Activated T-cell treated with anti-CD3 and anti-CD28 coated beads for 4 hours (primary cell): ENCODE results near the gene MMS19.

Experiments used
- DNase-seq: peaks from one replicate; pipeline ENCODE4 v3.0.0-alpha.2; 2020

MMS19 gene

DNA sequence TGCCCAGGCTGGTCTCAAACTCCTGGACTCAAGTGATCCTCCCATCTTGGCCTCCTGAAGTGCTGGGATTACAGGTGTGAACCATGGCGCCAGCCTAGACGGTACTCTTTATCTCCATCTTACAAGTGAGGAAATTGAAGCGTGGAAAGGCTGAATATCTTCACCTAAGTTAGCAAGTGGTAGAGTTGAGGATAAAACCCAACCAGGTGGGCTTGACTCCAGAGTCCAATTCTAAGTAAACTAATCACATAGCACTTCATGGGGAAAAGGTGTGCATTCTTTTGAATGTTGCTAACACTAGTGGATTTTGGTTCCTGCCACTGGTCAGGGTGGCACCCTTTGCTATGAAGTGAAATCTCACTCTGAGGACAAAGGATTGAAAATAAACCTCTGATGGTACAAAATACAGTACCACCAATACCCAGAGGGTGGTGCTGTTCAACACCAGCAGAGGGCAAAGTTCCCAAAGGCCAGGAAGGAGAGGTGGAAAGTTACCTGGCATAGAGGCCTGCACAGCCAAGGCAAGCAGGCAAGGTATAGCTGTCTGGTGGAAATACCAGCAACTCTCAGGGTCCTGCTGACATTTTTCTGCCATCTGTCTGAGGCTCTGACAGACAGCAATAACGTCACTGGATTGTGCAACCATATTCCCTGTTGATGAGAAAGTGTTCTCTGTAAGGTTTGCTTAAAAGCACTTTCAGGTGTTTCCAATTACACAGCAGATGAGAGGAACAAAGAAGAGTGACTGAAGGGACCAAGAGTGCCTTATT is 34.7 kb downstream of the MMS19 start:
- peak; percentile 29 for DNase-seq

GRCh38 chr10:97462309-97462708 is 35.9 kb downstream of the MMS19 start:
- DNase-seq = no peak

DNA sequence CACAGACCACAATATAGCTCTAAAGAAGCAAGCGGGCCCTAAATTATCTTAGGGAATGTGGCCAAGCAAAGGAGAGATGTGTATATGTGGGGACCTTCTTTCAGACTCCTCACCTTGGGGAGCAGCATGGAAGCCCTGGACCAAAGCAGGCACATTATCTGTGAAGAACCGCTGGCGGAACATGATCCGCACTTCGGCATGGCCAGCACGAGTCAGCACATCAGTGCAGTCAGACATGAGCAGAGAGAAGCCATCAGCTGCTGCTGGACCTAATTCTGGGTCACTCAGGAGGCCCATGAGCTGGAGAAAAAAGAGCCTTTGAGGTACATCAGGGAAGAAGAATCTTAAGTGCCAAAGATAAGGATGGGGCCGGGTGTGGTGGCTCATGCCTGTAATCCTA is 38.3 kb downstream of the MMS19 start:
- no peak for DNase-seq

- DNase-seq = no peak
These were observed 39.1 kb downstream of the MMS19 start for GRCh38 chr10:97459111-97459510.

- DNase-seq = no peak
These were observed 41.5 kb downstream of the MMS19 start for GRCh38 chr10:97456686-97457065.

GRCh38 chr10:97456034-97456685 is 42.1 kb downstream of the MMS19 start:
- no peak for DNase-seq

DNA sequence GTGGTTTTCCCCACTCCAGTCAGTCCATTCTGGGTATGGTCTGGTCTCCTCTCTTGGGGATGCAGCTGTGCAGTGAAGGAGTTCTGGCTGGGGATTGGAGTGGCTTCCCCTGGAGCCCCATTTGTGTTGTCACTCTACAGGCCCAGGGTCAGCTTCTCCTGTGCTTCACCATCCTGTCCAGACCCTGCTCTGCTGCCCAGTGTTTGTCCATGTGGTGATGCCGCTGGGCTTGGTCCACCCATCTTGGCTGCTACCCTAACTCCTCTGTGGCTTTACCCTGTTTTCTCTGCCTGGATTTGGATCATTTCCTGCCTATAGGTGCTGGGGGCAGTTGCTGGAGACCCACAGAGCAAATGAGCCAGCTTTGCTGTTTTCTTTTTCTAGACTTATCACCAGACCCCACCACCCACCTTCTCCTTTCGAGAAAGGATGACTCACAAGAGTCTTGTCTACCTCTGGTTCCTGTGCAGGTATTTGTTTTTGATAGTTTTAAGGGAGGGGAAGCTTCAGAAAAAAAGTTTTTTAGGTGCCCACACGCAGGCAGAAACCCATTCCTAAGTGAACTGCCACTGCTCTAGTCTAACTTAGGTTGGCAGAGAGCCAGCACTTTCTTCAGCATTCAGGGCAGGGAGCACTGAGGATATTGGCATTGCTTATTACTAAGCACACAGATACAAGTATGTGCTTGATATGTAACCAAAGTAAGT is 43.7 kb downstream of the MMS19 start:
- peak; percentile 44 for DNase-seq

DNA sequence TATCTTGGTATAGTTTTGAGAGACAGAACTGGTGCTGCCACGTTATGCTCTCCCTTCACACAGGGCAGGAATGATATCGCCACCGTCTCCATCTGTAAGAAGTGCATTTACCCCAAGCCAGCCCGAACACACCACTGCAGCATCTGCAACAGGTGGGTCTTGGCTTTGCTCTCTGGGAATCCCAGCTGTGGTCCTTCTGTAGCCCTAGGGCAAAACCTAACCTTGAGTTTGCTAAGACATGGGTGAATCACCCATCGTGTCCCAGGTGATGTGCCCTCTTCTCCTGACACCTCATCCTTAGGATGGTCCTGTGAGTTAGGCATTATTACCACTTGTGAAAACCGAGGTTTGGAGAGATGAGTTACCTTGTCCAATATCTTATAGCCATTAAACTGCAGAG is 45.9 kb downstream of the MMS19 start:
- DNase-seq = no peak

- DNase-seq = no peak
These were observed 46.6 kb downstream of the MMS19 start for GRCh38 chr10:97451605-97452004.

- DNase-seq = no peak
These were observed 47.4 kb downstream of the MMS19 start for GRCh38 chr10:97450828-97451227.

DNA sequence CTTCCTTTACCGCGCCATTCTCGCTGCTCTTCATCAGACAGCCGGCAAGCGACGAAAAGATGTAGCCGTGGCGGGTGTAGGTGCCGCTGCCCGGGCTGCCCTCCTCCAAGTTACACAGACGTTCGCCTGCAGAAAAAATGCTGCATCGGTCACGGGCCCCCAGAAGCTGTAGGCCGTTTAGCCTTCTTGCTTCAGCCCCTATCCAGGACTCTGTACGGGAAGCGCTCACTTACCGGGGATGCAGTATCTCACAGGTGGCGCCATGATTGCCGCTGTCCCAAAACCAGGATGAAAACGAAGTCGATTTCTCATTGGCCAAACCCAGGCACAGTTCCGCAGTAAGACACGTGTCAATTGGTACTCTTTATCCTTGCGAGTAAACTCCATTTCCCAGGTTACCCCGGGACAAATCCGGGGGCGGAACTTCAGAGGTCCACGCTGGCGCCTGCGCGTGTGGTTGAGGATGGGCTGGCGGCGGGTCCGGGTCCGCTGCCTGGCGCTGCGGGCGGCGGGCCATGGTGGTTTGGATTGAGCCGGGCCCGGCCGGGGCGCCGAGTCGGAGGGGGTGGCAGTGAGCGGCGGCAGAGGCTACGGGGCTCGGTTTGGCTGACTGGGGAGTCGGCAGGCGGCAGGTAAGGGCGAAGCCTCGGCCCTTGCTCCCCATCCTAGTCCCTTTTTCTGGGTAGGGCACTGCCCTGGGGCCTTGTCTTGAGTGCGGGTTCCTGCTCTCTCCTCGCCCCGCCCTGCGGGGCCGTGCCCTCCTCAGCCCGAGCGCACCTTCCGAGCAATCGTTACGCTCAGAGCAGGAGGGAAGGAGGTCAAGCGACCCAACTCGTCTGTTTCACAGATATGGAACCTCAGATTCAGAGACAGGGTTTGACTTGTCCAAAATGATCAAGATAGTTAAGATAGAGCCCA is 52.2 kb downstream of the MMS19 start, which contains the start of the genes EXOSC1 and ZDHHC16:
TSS of gene EXOSC1 (minus strand) at position 285 of the 918 bp plus-strand sequence. CDS start at position 264, 21 bp downstream.
TSS of gene ZDHHC16 (plus strand) at position 454 of the 918 bp plus-strand sequence. CDS start 5,501 bp downstream, outside the sequence.
- DNase-seq = peak; percentile 89

- no peak for DNase-seq
These were observed 52.9 kb downstream of the MMS19 start for GRCh38 chr10:97445357-97445721.

GRCh38 chr10:97444212-97444611 is 54.0 kb downstream of the MMS19 start:
- DNase-seq = no peak

DNA sequence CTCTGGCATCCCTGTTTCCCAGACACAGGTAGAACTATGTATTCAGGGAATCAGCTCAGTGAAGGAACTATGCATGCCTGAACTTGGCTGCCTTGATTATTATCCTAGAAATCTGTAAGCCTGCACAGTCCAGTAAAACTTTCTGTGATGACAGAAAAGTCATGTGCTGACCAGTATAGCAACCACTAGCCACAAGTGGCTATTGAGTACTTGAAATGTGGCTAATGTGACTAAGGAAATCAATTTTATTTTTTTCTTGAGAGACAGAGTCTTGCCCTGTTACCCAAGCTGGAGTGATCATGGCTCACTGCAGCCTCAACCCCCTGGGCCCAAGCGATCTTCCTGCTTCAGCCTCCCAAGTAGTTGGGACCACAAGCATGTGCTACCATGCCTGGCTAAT is 55.9 kb downstream of the MMS19 start:
- no peak for DNase-seq

DNA sequence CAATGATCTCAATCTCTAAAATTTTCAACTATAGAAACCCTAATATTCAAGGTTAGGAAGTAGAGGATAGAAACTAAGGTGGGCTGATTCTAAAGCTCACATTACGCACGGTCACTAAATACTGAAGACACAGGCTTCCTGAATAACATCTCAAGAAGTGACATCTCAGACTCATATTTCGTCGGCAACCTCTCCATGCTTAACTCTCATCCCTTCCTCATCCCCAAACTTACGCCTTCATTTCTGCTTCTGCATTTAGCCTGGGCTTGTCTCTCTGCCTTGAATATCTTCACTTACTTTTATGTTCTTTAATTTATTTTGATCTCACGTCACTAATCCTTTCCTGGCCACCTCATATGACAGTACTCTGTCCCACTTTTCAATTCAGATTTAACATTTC is 63.0 kb downstream of the MMS19 start:
- DNase-seq = no peak

DNA sequence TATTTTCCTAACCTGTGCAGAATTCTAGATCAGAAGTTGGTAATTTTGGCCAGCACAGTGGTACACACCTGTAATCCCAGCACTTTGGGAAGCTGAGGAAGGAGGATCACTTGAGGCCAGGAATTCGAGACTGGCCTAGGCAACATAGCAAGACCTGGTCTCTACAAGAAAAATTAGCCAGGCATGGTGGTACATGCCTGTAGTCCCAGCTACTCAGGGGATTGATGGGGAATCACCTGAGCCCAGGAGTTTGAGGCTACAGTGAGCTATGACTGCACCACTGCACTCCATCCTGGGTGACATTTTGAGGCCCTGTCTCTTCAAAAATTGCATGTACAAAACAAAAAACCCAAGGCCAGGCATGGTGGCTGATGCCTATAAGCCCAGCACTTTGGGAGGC is 63.7 kb downstream of the MMS19 start:
- no peak for DNase-seq

GRCh38 chr10:97434055-97434454 is 64.2 kb downstream of the MMS19 start:
- DNase-seq = no peak

GRCh38 chr10:97428572-97428981 is 69.6 kb downstream of the MMS19 start:
- DNase-seq = no peak

- DNase-seq = no peak
These were observed 70.5 kb downstream of the MMS19 start for GRCh38 chr10:97427571-97428179.

DNA sequence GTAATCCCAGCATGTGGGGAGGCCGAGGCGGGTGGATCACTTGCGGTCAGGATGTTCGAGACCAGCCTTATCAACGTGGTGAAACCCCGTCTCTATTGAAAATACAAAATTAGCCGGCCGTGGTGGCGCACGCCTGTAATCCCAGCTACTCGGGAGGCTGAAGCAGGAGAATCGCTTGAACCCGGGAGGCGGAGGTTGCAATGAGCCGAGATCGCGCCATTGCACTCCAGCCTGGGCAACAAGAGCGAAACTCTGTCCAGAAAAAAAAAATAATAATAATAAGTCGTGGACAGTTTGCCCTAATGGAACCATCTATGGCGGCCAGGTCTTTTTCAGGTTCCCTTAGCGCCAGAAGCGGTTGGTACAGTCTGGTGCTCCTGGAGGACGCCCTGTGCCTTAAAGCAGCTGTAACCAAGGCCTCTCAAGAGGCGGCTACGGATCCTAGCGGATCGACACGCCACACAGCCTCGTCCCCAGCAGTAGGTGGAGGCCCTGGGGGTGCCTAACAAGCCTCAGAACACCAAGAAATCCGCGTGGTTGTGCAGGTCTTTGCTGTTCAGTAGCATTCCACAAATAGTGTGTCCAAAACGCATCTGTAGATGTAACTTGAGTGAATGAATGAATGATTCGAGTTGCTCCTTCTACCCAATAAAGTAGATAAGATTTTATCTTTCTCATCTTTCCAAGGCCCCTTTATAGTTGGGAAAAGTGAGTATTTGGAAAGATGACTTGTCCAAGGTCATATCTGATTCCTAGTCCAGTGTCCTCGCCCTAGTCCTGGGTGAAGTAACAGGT is 71.2 kb downstream of the MMS19 start:
- DNase-seq = no peak
